GM21723 (cell line): ENCODE measurements around the gene RHEX.

Experiments used
- ATAC-seq: cut with Tn5 transposase; IDR thresholded peaks from one replicate; pipeline ENCODE4 v1.9.1; 2021; ENCODE audit warnings: mild to moderate bottlenecking, moderate library complexity; ENCODE audit not compliant: unreplicated experiment

Gene RHEX

GRCh38 chr1:206083750-206084149, 30.8 kb downstream of the RHEX start:
- no peak for ATAC-seq

- no peak for ATAC-seq
These were observed 34.1 kb downstream of the RHEX start for GRCh38 chr1:206087091-206087490.

GRCh38 chr1:206089341-206089740, 36.4 kb downstream of the RHEX start:
- no peak for ATAC-seq

- no peak for ATAC-seq
These were observed 41.1 kb downstream of the RHEX start for GRCh38 chr1:206094024-206094423.

- no peak for ATAC-seq
These were observed 44.4 kb downstream of the RHEX start for GRCh38 chr1:206097381-206097780.

GRCh38 chr1:206098242-206098919, 45.4 kb downstream of the RHEX start:
- ATAC-seq = no peak

DNA sequence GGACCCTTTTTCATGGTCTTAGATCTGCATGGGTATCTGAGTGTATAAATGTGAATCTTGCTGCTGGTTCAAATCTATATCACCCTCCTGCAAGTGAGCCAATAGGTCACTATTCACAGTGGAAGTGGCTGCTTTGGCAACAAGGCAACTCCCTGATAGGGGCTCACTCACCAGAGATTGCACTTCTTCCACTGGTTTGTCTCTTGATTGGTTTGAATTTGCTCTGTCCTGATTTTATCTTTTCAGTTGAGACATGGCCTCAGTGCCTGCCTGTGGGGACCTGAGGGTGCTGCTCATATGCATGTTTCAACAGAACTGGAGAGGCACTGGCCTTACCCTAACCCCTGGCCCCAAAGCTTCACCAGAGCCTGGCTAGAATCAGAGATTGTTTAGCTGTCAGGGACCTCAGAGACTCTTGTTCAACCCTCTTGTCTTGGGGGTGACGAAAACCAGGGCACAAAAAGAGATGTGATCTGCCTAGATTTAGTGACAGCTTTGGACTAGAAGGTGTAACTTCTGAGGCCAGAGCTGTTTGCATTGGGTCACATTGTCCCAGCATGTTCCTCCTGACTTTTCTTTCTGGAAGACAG, 47.3 kb downstream of the RHEX start:
- ATAC-seq = no peak

GRCh38 chr1:206101351-206102045, 48.5 kb downstream of the RHEX start:
- no peak for ATAC-seq

- ATAC-seq = no peak
These were observed 49.4 kb downstream of the RHEX start for GRCh38 chr1:206102292-206102936.

- no peak for ATAC-seq
These were observed 51.0 kb downstream of the RHEX start for GRCh38 chr1:206103979-206104378.

GRCh38 chr1:206105464-206105995, 52.6 kb downstream of the RHEX start:
- no peak for ATAC-seq

DNA sequence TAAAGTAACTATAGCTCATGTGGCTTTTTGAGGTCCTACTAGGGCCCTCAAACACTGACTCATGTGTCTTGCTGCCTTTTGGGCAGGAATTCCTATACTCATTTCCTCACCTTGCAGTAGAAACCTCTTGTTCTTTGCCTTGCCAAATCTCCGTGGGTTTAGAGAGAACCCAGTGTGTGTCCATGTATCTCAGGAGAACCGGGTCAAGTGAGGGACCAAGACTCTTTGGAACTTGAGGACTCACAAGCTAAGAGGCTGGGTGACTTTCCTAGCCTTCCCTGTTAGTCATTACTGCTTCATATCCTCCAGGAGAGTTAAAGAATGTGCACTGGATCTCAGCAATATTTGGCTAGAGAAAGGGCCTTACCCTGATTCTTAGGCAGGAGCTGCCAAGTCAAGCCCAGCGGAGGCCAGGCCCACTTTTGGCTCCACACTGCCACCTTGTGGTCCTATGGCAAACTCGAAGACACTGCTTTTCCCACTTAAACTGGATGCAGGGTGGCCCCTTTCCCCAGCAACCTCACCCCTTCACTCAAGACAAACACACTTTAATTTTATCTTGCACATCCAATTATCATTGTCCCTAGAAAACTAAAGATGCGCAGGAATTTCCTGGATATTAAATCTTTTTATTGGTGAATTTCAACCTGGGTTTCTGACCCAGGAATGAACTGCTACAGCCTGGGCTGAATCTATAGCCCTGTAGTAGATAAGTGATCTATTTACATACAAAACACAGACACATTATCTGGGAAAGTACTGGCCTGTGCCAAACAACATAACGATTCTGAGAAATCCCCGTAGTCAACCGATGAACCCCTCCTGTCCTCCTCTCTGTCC, 53.6 kb downstream of the RHEX start:
- ATAC-seq = peak; percentile 71

DNA sequence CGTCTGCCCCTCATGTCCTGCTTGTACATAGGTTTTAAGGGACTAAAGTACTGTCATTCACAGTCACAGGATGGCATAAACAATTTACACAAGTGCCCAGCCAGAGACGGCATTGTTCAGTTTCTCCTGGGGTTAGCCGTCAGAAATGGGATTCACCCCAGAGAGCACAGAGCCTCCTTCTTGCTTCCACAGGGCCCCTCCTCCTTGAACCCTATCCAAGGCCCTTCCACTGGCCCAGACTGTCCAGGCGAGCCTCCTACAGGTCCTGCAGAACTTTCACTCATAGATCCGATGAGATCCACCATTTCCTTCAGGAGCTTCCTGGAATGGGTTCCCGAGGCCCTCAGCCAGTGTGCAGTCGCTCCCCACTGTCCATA, 54.2 kb downstream of the RHEX start:
- no peak for ATAC-seq

- ATAC-seq = no peak
These were observed 55.7 kb downstream of the RHEX start for GRCh38 chr1:206108635-206109034.

DNA sequence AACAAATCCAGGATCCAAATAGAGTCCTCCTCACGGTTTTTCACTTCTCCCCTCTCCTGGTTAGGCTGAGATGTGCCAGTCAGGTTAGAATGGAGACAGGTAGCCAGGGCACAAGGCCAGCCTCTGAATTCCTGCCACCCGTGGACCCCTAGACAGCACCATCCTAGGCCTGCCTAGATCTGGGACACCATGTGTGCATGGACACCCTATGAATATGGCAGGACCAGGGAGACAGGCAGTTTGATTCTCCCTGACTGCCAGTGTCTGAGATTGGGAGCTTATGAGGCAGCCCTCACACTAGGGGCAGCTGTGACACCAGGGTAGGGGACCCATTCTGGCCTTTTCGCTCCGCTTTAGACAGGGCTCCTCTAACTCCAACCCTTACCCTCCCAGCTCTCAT, 56.7 kb downstream of the RHEX start:
- no peak for ATAC-seq

GRCh38 chr1:206110161-206110560, 57.2 kb downstream of the RHEX start:
- ATAC-seq = no peak

DNA sequence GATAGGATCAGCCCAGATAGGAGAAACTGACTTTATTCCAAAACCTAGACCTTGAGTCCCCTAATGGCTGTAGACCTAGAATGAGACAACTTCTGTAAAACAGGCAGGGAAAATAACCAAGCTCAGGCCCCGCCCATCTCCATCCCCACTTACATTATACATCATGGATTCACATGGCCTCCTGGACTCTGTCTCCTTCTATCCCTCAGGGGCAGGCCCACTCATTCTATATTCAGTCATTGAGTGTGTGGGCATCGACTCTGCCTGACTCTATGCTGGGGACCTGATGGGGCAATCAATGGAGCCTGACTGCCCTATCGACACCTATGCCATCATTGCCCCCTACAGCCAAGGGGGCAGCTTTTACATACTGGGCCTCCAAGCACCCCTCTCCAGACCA, 57.8 kb downstream of the RHEX start:
- ATAC-seq = no peak

DNA sequence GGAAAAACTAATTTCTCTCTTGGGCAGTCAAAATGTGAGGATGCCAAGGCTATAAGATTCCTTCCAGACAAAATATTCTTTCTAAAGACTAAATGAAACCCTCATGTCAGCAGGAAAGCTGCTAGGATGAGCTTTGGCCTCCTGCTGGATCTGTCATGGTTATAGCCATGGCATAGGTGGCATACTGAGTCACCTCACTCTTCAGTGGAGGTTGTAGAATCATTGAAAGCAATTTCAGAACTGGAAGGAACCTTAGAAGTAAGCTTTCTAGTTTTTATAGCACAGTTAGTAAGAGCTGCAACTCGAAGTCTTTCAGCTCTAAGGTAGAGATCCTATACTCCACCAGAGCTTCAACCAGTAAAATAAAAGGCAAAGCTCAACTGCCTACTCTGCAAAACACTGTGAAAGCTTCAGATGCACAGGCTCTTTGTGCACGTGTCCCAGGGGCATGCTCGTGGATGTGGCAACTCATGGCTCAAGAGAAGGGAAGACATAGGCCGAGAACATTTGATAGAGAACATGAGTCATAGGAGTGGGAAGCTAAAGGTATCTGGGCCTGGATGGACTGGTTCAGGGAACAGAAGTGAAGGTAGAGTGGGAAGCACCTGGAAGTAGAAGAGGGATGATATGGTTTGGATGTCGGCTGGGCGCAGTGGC, 58.4 kb downstream of the RHEX start:
- no peak for ATAC-seq

DNA sequence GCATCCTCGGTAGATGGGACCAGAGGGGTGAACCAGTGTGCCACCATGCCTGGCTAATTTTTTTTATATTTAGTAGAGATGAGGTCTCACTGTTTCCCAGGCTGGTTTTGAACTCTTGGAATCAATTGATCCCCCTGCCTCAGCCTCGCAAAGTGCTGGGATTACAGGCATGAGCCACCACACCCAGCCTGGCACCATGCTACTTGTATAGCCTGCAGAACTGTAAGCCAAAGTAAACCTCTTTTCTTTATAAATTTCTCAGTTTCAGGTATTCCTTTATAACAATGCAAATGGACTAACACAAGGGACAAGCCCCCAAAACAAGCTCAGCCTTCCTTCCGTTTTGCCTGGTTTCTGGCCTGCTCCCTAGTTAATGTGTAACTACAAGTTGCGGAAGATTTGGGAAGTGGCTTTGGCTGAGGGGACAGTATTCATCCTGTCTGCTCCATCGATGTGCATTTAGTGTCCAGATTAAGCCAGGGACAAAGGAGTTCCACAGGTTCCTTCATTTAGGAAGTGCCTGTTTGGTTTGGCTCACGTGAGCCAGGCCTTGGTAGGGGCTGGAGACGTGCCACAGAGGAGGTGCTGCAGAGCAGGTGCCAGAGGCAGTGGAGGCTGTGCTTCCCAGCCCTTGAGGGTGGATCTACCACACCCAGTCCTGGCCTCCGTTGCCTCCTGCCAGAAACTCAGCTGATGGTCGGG, 59.8 kb downstream of the RHEX start:
- no peak for ATAC-seq
